ENCODE results near the gene TFPT.

TFPT gene

DNA sequence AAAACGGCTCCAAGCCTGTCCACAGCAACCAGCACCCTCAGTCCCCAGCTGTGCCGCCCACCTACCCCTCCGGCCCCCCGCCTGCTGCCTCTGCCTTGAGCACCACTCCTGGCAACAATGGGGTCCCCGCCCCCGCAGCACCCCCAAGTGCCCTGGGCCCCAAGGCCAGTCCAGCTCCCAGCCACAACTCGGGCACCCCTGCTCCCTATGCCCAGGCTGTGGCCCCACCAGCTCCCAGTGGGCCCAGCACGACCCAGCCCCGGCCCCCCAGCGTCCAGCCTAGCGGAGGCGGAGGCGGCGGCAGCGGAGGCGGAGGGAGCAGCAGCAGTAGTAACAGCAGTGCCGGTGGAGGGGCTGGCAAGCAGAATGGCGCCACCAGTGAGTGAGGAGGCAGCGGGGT, 32.7 kb upstream of the TFPT start:
- no peak for ATAC-seq

DNA sequence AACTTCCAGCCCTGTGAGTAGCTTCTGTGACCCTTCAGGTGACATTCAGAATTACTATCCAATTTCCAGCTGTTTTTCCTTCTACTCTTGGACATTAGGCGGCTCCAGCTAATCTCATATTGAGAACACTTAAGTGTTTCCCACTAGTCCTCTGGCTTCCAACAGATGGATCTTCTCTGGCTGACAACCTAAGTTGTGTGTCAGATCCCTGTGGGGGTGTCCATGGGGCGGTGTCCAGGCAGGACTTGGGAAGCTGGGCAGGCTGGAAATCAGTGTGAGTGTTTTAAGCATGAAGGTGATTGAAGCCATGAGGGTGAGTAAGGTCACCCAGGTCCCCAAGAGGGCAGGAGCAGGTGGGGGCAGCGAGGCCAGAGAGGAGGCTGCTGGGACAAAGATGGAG, 32.2 kb upstream of the TFPT start:
- ATAC-seq, result no peak

DNA sequence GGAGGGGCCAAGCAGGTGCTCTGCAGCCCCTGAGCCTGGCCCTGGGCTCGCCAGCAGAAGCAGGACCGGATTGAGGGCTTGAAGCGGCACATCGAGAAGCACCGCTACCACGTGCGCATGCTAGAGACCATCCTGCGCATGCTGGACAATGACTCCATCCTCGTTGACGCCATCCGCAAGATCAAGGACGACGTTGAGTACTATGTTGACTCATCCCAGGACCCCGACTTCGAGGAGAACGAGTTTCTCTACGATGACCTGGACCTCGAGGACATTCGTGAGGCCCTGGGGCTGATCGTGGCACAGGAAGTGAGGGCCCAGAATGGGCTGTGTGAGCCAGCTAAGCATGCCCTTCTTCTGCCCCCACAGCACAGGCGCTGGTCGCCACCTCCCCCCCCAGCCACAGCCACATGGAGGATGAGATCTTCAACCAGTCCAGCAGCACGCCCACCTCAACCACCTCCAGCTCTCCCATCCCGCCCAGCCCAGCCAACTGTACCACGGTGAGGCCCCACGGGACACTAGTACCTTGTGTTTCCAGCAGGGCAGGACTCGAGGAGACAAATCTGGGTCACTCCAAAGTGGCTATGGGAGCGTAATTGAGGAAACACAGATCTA, 30.2 kb upstream of the TFPT start:
- no peak for ATAC-seq

- no peak for ATAC-seq
Measured at GRCh38 chr19:54142166-54142780, 26.8 kb upstream of the TFPT start.

DNA sequence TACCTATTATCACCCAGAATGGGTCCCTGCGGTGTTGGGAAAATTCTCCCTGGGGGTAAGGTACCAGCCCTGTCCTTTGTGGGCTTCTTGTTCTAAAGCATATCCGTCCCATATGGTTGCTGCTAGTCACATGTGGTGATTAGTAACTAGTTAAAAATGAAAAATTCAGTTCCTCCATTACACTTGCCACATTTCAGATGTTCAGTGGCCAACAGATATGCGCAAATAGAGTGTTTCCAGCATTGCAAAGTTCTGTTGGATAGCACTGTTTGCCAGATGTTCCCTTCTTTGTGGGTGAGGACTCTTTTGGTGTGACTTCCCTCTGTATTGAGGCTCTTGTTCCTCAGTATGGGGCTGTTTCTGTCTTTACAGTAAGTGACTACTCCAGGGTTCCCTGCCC, 25.9 kb upstream of the TFPT start:
- no peak for ATAC-seq

- no peak for ATAC-seq
Measured at GRCh38 chr19:54138489-54139256, 23.2 kb upstream of the TFPT start.

- ATAC-seq, result no peak
Measured at GRCh38 chr19:54137699-54138488, 22.4 kb upstream of the TFPT start, which contains the start of gene CNOT3. TSS of gene CNOT3 (plus strand) at chr19:54137762. CDS start at chr19:54142979, 5,217 bp downstream.

DNA sequence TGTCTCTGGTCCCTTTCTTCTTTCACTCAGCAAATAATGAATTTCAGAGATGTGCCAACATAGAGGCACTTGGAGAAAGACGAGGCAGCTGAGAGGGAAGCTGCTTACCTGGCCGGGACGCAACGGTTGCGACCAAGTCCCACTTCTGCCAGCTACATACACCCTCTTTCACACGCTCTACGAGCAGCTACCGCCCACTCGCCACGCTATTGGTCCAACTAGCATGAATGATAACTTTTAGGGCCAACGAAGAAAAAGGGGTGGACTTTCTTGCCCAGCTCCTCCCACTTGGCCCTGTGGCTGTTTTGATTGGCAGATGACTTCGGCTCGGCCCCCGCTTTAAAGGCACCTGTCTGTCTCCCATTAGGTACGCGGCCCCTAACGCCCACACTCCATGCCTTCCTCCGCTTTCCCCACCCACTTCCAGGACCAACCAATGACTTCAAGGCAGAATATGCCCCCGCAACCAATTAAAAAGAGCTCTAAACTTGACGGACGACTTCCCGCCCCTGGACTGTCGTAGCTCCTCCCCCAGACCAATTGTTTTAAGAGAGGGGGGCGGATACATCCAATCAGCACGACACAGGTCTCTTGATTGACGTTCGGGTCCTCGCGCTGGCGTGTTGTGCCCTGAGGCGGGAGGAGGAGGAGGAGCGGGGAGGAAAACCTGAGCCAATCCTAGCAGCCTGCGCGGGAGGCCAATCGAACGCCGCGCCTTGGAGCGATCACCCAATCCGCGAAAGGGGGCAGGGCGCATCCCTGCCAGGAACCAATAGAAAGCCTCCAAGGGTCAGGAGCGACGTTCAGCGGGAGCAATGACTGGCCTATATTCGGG, 21.6 kb upstream of the TFPT start:
- peak; percentile 85 to 87 for ATAC-seq

- ATAC-seq, result no peak
Measured at GRCh38 chr19:54136086-54136863, 20.8 kb upstream of the TFPT start.

GRCh38 chr19:54133957-54134590, 18.6 kb upstream of the TFPT start:
- ATAC-seq, result no peak

GRCh38 chr19:54133312-54133956, 18.0 kb upstream of the TFPT start:
- no peak for ATAC-seq

DNA sequence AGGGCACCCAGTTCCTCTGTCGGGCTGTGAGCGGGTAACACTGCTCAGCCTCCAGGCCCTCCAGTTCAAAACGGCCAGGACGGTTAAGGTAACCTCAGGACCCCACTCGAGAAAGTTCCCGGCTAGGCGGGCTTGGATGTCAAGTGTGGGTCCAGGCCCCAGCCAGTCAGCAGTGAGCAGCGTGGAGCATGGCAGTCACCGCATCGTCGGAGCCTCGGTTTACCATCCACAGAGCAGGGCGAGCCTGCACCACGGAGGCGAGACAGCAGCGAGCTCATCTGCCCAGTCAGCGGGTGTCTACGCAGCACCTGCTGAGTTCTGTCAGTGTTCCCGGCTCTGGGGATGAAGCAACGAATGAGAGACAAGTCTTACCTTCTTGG, 14.2 kb upstream of the TFPT start:
- no peak for ATAC-seq

DNA sequence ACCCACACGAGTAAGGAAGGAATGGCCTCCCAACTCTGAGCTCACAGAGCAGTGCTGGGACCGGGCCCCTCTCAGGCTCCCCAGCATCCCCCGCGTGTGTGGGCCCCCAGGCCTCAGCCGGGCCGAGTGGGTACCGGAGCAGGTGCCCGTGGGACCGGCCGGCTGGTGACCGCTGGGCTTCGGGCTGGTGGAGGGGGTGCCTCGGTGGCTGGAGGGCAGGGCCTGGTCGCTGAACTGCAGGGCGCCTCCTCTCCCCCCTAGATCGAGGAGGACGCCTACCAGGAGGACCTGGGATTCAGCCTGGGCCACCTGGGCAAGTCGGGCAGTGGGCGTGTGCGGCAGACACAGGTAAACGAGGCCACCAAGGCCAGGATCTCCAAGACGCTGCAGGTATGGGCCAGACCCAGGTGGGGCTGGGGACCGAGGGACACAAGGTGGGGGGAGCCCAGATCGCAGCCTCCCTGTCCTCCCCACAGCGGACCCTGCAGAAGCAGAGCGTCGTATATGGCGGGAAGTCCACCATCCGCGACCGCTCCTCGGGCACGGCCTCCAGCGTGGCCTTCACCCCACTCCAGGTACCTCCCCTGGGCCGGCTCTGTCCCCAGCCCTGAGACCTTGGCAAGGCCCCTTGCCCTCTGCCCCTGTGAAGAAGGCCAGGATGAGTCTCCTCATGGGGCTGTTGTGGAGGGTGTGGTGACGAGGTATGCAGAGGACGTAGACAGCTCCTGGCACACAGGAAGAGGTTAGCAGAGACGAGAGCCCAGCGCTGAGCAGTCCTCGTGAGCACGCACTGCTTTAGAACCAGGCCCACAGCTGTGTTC, 13.5 kb upstream of the TFPT start:
- no peak for ATAC-seq

DNA sequence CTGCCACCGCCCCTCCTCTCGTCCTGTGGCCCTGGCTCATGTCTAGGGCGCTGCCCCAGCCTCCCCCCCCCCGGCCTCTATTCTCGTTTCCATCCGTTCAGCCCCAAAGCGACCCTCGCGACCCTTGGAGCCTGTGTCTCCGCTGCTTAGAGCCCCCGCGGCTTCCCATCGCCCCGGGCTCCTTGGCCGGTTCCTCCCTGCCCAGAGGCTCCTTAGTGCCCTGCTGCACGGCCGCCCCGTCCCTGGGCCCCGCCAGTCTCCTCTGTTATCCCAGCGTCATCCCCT, 12.9 kb upstream of the TFPT start:
- no peak for ATAC-seq

- no peak for ATAC-seq
Measured at GRCh38 chr19:54127688-54128440, 12.4 kb upstream of the TFPT start.

GRCh38 chr19:54125713-54126112, 10.3 kb upstream of the TFPT start:
- ATAC-seq, result no peak

- ATAC-seq, result no peak
Measured at GRCh38 chr19:54124393-54124792, 8.9 kb upstream of the TFPT start.

DNA sequence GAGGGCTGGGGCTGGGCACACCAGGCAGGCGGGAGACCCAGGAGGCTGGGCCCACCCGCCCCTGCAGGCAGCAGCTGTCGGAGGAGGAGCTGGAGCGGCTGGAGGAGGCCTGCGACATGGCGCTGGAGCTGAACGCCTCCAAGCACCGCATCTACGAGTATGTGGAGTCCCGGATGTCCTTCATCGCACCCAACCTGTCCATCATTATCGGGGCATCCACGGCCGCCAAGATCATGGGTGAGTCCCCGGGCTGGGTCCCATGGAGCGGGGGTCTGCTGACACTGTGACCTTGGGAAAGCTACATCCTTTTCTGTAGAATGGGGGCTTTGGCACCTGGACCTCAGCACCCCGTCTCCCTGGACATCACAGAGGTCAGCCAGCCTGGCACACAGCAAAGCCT, 8.2 kb upstream of the TFPT start:
- ATAC-seq, result no peak

- no peak for ATAC-seq
Measured at GRCh38 chr19:54121259-54121658, 5.8 kb upstream of the TFPT start.
